Transverse colon (tissue), 4 donors: ENCODE data around the gene POU2F1.

Experiments used
- CTCF ChIP-seq, 5 experiments: fragments of 200-600 bp in 3 of 5; fragments of 450-650 bp in 2 of 5; sonication (generic) in 3 of 5; IDR thresholded peaks; 1 replicate in 2 of 5; 2 replicates in 3 of 5; pipeline ENCODE4 v1.5.1; 2016 to 2017; ENCODE audit warnings: antibody characterized with exemption in 5 of 5, inconsistent platforms in 3 of 5, mild to moderate bottlenecking in 2 of 5, moderate library complexity in 1 of 5
- POLR2A ChIP-seq: fragments of 450-650 bp; IDR thresholded peaks from one replicate; pipeline ENCODE4 v1.6.1; 2016; ENCODE audit warnings: antibody characterized with exemption, mild to moderate bottlenecking, moderate library complexity
- POLR2AphosphoS5 ChIP-seq, 3 donors: sonication (generic); formaldehyde crosslinking; IDR thresholded peaks; one replicate each; pipeline ENCODE4 v1.6.1; 2016; ENCODE audit warnings: antibody characterized with exemption in 3 of 3

DNA sequence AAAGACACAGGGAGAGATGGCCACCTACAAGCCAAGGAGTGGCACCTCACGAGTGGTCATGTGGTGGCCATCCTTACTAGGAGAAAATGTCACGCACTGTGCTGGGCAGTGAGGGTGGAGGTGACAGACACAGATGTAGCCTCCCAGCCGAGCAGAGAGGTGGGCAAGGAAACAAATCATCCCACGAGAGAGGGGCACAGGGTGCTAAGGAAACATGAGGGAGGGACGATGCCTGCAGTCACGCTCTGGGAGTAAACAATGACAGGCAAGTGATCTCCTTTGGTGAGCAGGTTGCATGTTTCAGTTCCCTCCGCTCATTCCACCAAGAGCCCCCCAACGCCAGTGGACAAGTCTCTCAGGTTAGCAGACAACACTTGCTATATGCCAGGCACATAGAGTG, 231.8 kb downstream of the POU2F1 start:
- TF ChIP-seq POLR2AphosphoS5 (IDR thresholded peaks at IDR 0.05) (no peak), POLR2A (no peak), CTCF (IDR thresholded peaks at IDR 0.05) (no peak)
